WERI-Rb-1 (cell line): ENCODE results near the gene MYMK.

ENCODE experiments used
- DNase-seq: peaks from one replicate; pipeline ENCODE4 v3.0.0-alpha.2; 2020
- H3K27ac ChIP-seq: fragments of 250-450 bp; sonication (Bioruptor Pico); 2 replicates; pipeline ENCODE4 v1.5.1; 2020; ENCODE audit warnings: mild to moderate bottlenecking, moderate library complexity
- H3K27me3 ChIP-seq: fragments of 250-450 bp; sonication (Bioruptor Pico); 2 replicates; pipeline ENCODE4 v1.5.1; 2021; ENCODE audit warnings: mild to moderate bottlenecking, low read depth, moderate library complexity; ENCODE audit not compliant: insufficient read depth, severe bottlenecking
- H3K36me3 ChIP-seq: fragments of 250-450 bp; sonication (Bioruptor Pico); 2 replicates; pipeline ENCODE4 v1.5.1; 2020; ENCODE audit warnings: mild to moderate bottlenecking, moderate library complexity
- H3K4me3 ChIP-seq: 2 replicates; pipeline ENCODE4 v1.5.1; 2011; ENCODE audit warnings: low read depth, mild to moderate bottlenecking, control low read depth, low read length
- H3K9me3 ChIP-seq: fragments of 250-450 bp; sonication (Bioruptor Pico); 2 replicates; pipeline ENCODE4 v1.5.1; 2021; ENCODE audit warnings: mild to moderate bottlenecking, moderate library complexity; ENCODE audit not compliant: severe bottlenecking
- TF ChIP-seq, protein P1 (sequence below): IDR thresholded peaks from 2 replicates; pipeline ENCODE4 v1.5.1; 2011; ENCODE audit warnings: low read depth, mild to moderate bottlenecking, control low read depth, inconsistent platforms, low read length

MYMK gene

DNA sequence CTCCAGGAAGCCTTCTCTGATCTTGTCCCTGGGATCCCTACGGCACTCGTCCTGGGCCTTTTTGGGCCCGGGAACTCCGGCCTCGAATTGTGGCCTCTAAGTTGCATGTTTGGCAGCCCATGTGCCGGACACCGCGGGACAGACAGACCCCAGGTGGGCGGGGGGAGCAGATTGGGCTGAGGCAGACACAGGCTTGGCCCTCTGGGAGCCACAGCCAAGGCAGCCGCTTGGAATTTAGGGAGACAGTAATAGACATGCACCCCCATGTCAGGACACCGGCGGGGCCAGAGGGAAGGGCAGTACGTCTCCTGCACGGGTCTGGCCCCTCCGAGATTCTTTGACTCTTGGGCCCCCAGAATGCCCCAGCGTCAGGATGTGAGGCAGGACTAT, 45.9 kb upstream of the MYMK start:
- no peak for DNase-seq
- Histone ChIP-seq H3K27me3 (no peaks in the 10 kb centered on the region), H3K27ac (peak overlapping the region; percentile 88), H3K9me3 (no peaks in the 10 kb centered on the region), H3K4me3 (no peak overlapping the region), H3K36me3 (no peaks in the 10 kb centered on the region)
- TF ChIP-seq, protein P1, sequence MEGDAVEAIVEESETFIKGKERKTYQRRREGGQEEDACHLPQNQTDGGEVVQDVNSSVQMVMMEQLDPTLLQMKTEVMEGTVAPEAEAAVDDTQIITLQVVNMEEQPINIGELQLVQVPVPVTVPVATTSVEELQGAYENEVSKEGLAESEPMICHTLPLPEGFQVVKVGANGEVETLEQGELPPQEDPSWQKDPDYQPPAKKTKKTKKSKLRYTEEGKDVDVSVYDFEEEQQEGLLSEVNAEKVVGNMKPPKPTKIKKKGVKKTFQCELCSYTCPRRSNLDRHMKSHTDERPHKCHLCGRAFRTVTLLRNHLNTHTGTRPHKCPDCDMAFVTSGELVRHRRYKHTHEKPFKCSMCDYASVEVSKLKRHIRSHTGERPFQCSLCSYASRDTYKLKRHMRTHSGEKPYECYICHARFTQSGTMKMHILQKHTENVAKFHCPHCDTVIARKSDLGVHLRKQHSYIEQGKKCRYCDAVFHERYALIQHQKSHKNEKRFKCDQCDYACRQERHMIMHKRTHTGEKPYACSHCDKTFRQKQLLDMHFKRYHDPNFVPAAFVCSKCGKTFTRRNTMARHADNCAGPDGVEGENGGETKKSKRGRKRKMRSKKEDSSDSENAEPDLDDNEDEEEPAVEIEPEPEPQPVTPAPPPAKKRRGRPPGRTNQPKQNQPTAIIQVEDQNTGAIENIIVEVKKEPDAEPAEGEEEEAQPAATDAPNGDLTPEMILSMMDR, result no peak

DNA sequence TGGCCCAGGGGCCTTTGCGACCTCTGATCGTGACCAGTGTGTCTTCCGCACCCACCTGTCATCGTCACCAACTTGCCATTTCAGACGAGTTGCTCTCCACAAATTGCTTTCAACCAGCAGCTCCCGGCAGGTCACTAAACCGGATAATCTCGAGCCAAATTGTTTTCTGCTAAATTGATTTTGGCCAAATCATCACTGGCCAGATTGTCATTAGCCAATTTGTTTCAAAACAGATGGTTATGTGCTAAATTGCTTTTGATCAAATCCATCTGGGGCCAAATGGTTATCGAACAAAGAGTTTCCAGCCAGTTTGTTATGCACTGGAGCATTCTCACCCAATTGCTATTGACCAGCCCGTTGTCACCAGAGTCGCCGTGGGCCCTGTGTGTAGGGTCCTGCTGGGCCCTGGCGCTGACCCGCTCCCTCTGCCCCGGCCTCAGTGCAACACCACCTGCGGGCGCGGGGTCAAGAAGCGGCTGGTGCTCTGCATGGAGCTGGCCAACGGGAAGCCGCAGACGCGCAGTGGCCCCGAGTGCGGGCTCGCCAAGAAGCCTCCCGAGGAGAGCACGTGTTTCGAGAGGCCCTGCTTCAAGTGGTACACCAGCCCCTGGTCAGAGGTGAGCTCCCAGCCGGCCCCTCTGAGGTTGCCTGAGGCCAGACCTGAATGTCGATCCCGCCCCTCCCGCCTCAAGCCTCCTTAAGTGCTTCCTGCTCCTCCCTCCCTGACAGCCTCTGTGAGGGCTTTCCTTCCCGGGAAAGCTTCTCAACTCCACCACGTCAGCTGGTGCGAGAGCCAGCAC, 45.3 kb upstream of the MYMK start:
- H3K9me3 ChIP-seq, result no peaks in the 10 kb centered on the region
- no peaks in the 10 kb centered on the region for H3K27me3 ChIP-seq
- TF ChIP-seq, protein P1, result no peak
- no peaks in the 10 kb centered on the region for H3K36me3 ChIP-seq
- peak; percentile 95 for DNase-seq
- peak overlapping the region; percentile 88 for H3K27ac ChIP-seq
- H3K4me3 ChIP-seq, result peak overlapping the region; percentile 1; the same call in 1 of the 2 replicates

DNA sequence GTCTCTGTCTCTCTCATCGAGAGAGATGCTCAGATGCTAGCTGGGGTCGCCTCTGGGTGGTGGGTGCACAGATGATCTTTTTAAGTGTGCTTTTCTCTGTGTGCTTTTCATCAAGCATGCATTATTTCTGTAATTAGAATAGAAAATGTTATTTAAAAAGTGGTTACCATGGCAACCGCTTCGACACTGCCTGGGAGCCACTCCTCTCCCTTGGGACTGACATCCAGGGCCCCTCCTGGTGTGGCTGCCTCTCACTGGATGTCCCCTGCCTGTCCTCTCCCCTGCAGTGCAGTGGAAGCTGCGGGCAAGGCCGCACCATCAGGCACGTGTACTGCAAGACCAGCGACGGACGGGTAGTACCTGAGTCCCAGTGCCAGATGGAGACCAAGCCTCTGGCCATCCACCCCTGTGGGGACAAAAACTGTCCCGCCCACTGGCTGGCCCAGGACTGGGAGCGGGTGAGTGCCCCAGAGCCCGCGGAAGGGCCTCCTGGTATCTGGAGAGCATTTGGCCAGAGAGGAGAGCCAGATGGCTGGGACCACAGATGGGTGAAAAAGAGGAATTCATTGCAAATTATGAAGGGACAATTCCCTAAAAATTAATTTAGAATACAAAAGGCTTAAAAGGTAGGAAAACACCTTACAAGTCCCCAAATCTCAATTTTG, 44.5 kb upstream of the MYMK start:
- TF ChIP-seq, protein P1, result no peak
- no peaks in the 10 kb centered on the region for H3K9me3 ChIP-seq
- no peaks in the 10 kb centered on the region for H3K27me3 ChIP-seq
- no peaks in the 10 kb centered on the region for H3K36me3 ChIP-seq
- H3K4me3 ChIP-seq, result no peak overlapping the region
- no peak for DNase-seq
- peak overlapping the region; percentile 88 for H3K27ac ChIP-seq

DNA sequence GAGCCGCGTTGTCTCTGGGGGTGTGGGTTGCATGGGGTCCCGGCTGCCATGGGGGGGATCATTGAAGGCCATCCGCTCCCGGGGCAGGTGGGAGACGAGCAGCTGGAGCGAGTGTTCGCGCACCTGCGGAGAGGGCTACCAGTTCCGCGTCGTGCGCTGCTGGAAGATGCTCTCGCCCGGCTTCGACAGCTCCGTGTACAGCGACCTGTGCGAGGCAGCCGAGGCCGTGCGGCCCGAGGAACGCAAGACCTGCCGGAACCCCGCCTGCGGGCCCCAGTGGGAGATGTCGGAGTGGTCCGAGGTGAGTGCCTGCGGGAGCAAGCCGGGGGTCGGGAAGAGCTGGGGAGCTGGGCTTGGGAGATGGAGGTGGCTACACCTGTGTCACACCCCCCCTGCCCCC, 43.4 kb upstream of the MYMK start:
- H3K27ac ChIP-seq, result no peak overlapping the region
- DNase-seq, result no peak

DNA sequence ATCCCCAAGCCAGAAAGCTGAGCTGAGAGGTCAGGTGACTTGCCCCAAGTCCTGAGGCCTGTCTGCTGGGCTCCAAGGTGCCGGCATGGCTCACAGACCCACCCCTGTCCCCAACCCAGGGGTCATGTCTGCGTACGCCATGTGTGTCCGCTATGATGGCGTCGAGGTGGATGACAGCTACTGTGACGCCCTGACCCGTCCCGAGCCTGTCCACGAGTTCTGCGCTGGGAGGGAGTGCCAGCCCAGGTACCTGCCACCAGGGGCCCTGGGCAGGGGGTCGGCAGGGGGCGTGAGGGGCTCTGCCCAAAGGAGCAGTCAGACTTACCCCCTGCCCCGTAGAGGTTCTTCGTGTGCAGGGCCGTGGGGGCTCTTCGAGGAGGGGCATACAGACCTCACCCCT, 42.1 kb upstream of the MYMK start:
- H3K27me3 ChIP-seq, result no peaks in the 10 kb centered on the region
- no peak overlapping the region for H3K27ac ChIP-seq
- no peak for DNase-seq
- TF ChIP-seq, protein P1, result no peak
- H3K9me3 ChIP-seq, result no peaks in the 10 kb centered on the region
- H3K4me3 ChIP-seq, result no peak overlapping the region
- no peaks in the 10 kb centered on the region for H3K36me3 ChIP-seq

More for the DNA sequence above, 43.4 kb upstream of the MYMK start:
- TF ChIP-seq, protein P1, result no peak
- H3K27me3 ChIP-seq, result no peaks in the 10 kb centered on the region
- H3K36me3 ChIP-seq, result no peaks in the 10 kb centered on the region
- no peaks in the 10 kb centered on the region for H3K9me3 ChIP-seq
- H3K4me3 ChIP-seq, result no peak overlapping the region
